HEK293T (cell line): ENCODE measurements around the gene GZMM.

Experiments
- CTCF ChIA-PET: fragments of 350-600 bp; formaldehyde crosslinking; extraction: SDS; loops from one replicate; lab custom pipeline; 2021; ENCODE audit warnings: antibody characterized with exemption, inconsistent platforms; lab: Yijun Ruan, JAX
- POLR2A ChIA-PET: fragments of 350-600 bp; formaldehyde crosslinking; extraction: SDS; loops from one replicate; lab custom pipeline; 2020; ENCODE audit warnings: antibody characterized with exemption, inconsistent platforms; lab: Yijun Ruan, JAX
- DNase-seq: peaks from one replicate; pipeline ENCODE4 v3.0.0; 2012; ENCODE audit warnings: mixed read lengths; ENCODE audit errors: extremely low spot score
- ARNT ChIP-seq: fragments of 450-650 bp; IDR thresholded peaks from 2 replicates; pipeline ENCODE4 v1.6.1; 2017; ENCODE audit warnings: mild to moderate bottlenecking
- BHLHE40 ChIP-seq: fragments of 450-650 bp; IDR thresholded peaks from 2 replicates; pipeline ENCODE4 v1.6.1; 2016; ENCODE audit warnings: mild to moderate bottlenecking, moderate library complexity, borderline replicate concordance
- CTBP1 ChIP-seq: fragments of 450-650 bp; IDR thresholded peaks from 2 replicates; pipeline ENCODE4 v1.6.1; 2016; ENCODE audit warnings: borderline replicate concordance
- ELF4 ChIP-seq: fragments of 450-650 bp; IDR thresholded peaks from 2 replicates; pipeline ENCODE4 v1.6.1; 2017; ENCODE audit warnings: antibody characterized with exemption
- FOXA1 ChIP-seq: fragments of 450-650 bp; IDR thresholded peaks from 2 replicates; pipeline ENCODE4 v1.6.1; 2016; ENCODE audit warnings: mild to moderate bottlenecking
- FOXK2 ChIP-seq: fragments of 450-650 bp; IDR thresholded peaks from 2 replicates; pipeline ENCODE4 v1.6.1; 2016; ENCODE audit warnings: mild to moderate bottlenecking
- FOXM1 ChIP-seq: fragments of 450-650 bp; IDR thresholded peaks from 2 replicates; pipeline ENCODE4 v1.6.1; 2017; ENCODE audit warnings: mild to moderate bottlenecking, borderline replicate concordance
- HDGF ChIP-seq: fragments of 450-650 bp; IDR thresholded peaks from 2 replicates; pipeline ENCODE4 v1.6.1; 2017; ENCODE audit warnings: antibody characterized with exemption, borderline replicate concordance
- L3MBTL2 ChIP-seq: fragments of 450-650 bp; conservative IDR thresholded peaks from 2 replicates; pipeline ENCODE4 v1.6.1; 2016; ENCODE audit warnings: mild to moderate bottlenecking
- LEF1 ChIP-seq: fragments of 450-650 bp; IDR thresholded peaks from 2 replicates; pipeline ENCODE4 v1.6.1; 2017; ENCODE audit warnings: mild to moderate bottlenecking, borderline replicate concordance
- NFRKB ChIP-seq: fragments of 450-650 bp; IDR thresholded peaks from 2 replicates; pipeline ENCODE4 v1.6.1; 2016; ENCODE audit warnings: mild to moderate bottlenecking, moderate library complexity
- SP1 ChIP-seq: fragments of 450-650 bp; IDR thresholded peaks from 2 replicates; pipeline ENCODE4 v1.6.1; 2017
- SUZ12 ChIP-seq: fragments of 450-650 bp; IDR thresholded peaks from 2 replicates; pipeline ENCODE4 v1.6.1; 2016; ENCODE audit warnings: mild to moderate bottlenecking
- TARDBP ChIP-seq: fragments of 450-650 bp; IDR thresholded peaks from 2 replicates; pipeline ENCODE4 v1.6.1; 2016
- ZNF384 ChIP-seq: fragments of 450-650 bp; IDR thresholded peaks from 2 replicates; pipeline ENCODE4 v1.6.1; 2016
- TF ChIP-seq, protein P1 (sequence below): fragments of 450-650 bp; IDR thresholded peaks from 2 replicates; pipeline ENCODE4 v1.6.1; 2016

Gene GZMM

DNA sequence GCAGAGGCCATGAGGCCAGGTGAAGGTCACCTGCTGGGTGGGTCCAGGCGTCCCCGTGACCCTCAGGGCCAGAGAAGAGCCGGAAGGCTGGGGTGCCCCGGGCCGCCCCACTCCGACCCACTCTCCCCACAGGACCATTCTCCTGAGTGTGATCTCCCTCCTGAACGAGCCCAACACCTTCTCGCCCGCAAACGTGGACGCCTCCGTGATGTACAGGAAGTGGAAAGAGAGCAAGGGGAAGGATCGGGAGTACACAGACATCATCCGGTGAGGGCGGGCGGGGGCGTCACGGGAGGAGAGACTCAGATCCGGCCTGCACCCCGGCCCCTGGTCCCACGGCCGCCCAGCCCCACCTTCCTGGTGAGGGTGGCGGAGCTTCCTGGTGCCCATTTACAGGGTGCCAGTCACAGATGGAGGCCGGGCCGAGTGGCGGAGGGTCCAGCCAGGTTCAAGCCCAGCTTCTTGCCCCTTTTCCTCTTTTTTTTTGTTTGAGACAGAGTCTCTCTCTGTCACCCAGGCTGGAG lies 6.9 kb upstream of the GZMM start:
- no peak for DNase-seq
- ChIA-PET POLR2A (no interaction called here), CTCF (no interaction called here)
- TF ChIP-seq LEF1 (no peak), L3MBTL2 (no peak), CTBP1 (no peak), SUZ12 (no peak), SP1 (no peak), FOXA1 (no peak), ELF4 (no peak), ARNT (no peak), FOXK2 (no peak), NFRKB (no peak), BHLHE40 (no peak), TARDBP (no peak), FOXM1 (no peak), ZNF384 (no peak)
- TF ChIP-seq, protein P1, sequence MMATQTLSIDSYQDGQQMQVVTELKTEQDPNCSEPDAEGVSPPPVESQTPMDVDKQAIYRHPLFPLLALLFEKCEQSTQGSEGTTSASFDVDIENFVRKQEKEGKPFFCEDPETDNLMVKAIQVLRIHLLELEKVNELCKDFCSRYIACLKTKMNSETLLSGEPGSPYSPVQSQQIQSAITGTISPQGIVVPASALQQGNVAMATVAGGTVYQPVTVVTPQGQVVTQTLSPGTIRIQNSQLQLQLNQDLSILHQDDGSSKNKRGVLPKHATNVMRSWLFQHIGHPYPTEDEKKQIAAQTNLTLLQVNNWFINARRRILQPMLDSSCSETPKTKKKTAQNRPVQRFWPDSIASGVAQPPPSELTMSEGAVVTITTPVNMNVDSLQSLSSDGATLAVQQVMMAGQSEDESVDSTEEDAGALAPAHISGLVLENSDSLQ = no peak

DNA sequence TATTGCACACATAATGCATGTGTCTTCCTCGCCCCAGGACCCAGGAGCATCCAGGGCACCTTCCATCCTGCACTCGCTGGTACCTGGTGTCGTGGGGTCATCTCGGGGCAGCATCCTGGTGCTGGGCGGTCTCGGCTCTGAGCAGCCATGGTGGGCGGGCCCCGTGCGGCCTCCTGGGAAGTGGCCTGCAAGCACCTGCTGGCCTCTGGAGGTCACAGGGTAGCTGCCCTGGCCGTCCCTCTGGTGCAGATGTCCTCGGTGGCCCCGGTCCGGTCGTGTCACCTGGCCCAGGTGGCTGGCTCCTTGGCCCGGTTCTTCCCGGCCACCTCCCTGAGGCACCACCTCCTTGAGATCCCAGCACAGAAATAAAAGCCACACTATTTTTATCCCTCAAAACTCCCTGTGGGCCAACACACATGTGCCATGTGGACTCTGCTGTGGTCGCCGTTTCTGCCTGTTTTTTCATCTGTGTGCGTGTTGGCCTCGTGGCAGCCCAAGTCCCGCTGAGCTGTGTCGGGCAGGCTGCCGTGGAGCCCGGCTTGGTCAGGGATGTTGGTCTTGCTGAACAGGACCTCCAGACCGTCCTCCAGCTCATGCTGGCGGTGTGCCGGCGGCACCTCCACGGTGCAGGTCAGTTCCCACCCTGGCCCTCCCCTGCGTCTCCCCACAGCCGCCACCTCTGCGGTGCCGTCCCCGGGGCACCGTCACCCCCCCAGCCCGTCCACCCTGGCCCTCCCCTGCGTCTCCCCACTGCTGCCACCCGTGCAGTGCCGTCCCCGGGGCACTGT lies 5.0 kb upstream of the GZMM start:
- DNase-seq = no peak
- ChIA-PET CTCF (no interaction called here), POLR2A (no interaction called here)
- no peak for TF ChIP-seq FOXA1
- TF ChIP-seq ELF4 = no peak
- TF ChIP-seq SP1 = no peak
- no peak for TF ChIP-seq FOXM1
- no peak for TF ChIP-seq L3MBTL2
- TF ChIP-seq ZNF384 = no peak
- TF ChIP-seq FOXK2 = no peak
- TF ChIP-seq LEF1 = no peak
- no peak for TF ChIP-seq TARDBP
- TF ChIP-seq HDGF = no peak
- TF ChIP-seq SUZ12 = no peak
- TF ChIP-seq BHLHE40 = no peak
- no peak for TF ChIP-seq CTBP1

DNA sequence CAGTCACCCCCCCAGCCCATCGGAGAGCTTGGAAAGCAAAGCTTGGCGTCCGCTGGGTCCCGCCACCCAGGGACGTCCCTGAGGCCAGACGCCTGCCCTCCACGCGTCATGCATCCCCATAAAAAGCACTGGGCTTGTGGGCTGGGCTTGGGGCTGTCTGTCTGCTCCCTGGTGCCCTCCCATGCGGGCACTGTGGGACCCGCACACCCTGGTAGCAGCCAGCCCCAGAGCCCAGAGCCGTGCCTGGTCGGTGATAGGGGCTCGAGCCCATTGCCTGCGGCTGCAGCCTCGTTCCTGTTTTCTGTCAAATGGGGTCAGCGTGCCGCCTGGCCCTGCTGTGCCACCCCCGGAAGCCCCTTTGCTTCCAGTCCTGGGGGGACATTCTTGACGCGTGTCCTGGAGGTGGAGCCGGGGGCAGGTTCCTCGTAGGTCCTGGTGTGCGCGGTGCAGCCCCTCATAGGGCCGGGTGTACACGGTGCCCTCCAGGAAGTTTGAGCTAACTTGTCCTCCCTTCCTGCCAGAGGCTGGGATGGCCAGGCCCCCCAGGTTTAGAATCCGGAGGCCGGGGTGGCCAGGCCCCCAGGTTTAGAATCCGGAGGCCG lies 4.3 kb upstream of the GZMM start:
- CTCF ChIA-PET = no interaction called here
- DNase-seq = no peak

DNA sequence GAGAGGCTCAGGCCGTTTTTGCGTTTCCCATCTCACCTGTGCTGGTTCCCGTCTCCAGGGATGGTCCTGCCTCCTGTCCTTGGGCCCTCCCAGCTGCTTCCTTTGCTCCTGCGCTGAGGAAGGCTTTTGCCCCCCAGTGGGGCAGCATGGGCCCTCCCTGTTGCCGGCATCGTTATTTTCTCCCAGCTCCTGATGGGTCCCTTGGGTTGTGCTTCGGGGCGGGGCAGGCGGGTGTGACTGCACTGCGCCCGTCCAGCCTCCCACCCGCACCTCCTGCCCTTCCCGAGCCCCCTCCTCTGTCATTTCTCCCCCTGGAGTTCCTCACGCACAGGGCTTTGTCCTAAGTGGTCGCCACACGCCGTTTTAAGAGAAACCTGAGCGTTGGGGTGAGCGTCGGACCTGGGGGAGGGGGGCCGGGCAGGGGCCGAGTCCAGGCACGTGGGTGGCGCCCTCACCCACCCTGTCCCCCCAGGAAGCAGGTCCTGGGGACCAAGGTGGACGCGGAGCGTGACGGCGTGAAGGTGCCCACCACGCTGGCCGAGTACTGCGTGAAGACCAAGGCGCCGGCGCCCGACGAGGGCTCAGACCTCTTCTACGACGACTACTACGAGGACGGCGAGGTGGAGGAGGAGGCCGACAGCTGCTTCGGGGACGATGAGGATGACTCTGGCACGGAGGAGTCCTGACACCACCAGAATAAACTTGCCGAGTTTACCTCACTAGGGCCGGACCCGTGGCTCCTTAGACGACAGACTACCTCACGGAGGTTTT lies 2.8 kb upstream of the GZMM start:
- POLR2A ChIA-PET = interaction anchor here (1.2 kb wide), 1 partner anchor 10 kb away, joined by 3 read pairs; no protein-coding TSS in a partner anchor
- no peak for DNase-seq
- CTCF ChIA-PET = interaction anchor here (0.5 kb wide), 1 partner anchor 13 kb away, joined by 7 read pairs; no protein-coding TSS in a partner anchor
- TF ChIP-seq, protein P1 = no peak
- no peak for TF ChIP-seq L3MBTL2
- TF ChIP-seq TARDBP = no peak
- no peak for TF ChIP-seq CTBP1
- no peak for TF ChIP-seq LEF1
- no peak for TF ChIP-seq ZNF384
- TF ChIP-seq BHLHE40 = no peak
- no peak for TF ChIP-seq HDGF
- TF ChIP-seq NFRKB = no peak
- TF ChIP-seq FOXM1 = no peak
- TF ChIP-seq SP1 = no peak
- no peak for TF ChIP-seq ARNT
- no peak for TF ChIP-seq FOXA1
- no peak for TF ChIP-seq SUZ12

More for the DNA sequence above, 4.3 kb upstream of the GZMM start:
- POLR2A ChIA-PET = no interaction called here
- TF ChIP-seq TARDBP = no peak
- no peak for TF ChIP-seq FOXM1
- no peak for TF ChIP-seq SUZ12
- no peak for TF ChIP-seq CTBP1
- TF ChIP-seq HDGF = no peak
- no peak for TF ChIP-seq BHLHE40
- no peak for TF ChIP-seq ZNF384
- TF ChIP-seq NFRKB = no peak

DNA sequence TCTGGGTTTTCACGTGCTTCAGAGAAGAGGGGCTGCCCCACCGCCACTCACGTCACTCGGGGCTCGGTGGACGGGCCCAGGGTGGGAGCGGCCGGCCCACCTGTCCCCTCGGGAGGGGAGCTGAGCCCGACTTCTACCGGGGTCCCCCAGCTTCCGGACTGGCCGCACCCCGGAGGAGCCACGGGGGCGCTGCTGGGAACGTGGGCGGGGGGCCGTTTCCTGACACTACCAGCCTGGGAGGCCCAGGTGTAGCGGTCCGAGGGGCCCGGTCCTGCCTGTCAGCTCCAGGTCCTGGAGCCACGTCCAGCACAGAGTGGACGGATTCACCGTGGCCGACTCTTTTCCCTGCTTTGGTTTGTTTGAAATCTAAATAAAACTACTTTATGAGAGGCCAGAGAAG lies 2.2 kb upstream of the GZMM start:
- ChIA-PET POLR2A (interaction anchor here (1.2 to 1.3 kb wide), 2 partner anchors 9 to 11 kb away, joined by 3 to 5 read pairs; no protein-coding TSS in a partner anchor), CTCF (interaction anchor here (1.3 kb wide), 1 partner anchor 9 kb away, joined by 5 read pairs; no protein-coding TSS in a partner anchor)
- TF ChIP-seq L3MBTL2 = no peak
- no peak for TF ChIP-seq FOXM1
- no peak for TF ChIP-seq FOXA1
- TF ChIP-seq, protein P1 = no peak
- no peak for TF ChIP-seq ZNF384
- TF ChIP-seq NFRKB = no peak
- no peak for TF ChIP-seq SP1
- no peak for TF ChIP-seq ELF4
- TF ChIP-seq SUZ12 = no peak
- TF ChIP-seq FOXK2 = no peak
- TF ChIP-seq ARNT = no peak
- no peak for TF ChIP-seq CTBP1
- TF ChIP-seq HDGF = no peak
- no peak for TF ChIP-seq LEF1
- no peak for DNase-seq
